Measurements from ENCODE around the gene EFNB1. TPM values are rescaled to one million over a fixed set of nuclear protein-coding genes. Genes with fewer than 3 reads are reported as not detected.

The EFNB1 gene
- total and polyA plus RNA-seq, 10 donors = 4.8 to 48.7 (median 29.9) TPM

DNA sequence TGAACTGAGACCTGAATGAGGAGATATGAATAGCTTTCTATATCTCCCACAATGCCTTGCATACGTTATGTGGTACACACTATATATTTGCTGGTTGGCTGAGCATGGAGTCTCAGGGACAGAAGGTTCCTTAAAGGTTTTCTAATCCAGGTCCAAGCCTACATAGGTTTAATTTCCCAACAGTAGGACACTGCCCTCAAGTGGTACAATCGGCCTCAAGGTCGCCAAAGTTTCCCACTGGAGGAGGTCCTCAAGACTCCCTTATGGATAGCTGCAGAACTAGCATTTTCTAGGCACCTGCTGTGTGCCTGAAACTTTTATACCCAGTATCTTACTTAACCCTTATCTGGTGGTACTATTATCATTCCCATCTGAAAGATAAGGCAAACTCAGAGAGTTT is 21.0 kb upstream of the EFNB1 start:
- DNase-seq = no peak
- H3K27ac ChIP-seq = no peak overlapping the region
- H3K36me3 ChIP-seq = no peaks in the 10 kb centered on the region
- TF ChIP-seq, protein P1, sequence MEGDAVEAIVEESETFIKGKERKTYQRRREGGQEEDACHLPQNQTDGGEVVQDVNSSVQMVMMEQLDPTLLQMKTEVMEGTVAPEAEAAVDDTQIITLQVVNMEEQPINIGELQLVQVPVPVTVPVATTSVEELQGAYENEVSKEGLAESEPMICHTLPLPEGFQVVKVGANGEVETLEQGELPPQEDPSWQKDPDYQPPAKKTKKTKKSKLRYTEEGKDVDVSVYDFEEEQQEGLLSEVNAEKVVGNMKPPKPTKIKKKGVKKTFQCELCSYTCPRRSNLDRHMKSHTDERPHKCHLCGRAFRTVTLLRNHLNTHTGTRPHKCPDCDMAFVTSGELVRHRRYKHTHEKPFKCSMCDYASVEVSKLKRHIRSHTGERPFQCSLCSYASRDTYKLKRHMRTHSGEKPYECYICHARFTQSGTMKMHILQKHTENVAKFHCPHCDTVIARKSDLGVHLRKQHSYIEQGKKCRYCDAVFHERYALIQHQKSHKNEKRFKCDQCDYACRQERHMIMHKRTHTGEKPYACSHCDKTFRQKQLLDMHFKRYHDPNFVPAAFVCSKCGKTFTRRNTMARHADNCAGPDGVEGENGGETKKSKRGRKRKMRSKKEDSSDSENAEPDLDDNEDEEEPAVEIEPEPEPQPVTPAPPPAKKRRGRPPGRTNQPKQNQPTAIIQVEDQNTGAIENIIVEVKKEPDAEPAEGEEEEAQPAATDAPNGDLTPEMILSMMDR (IDR thresholded peaks at IDR 0.05 in 8 of 11, conservative IDR thresholded peaks at IDR 0.05 in 3 of 11) = peak in 7 of 11 experiments; percentile 10 to 39 (median 29)
- no peak for TF ChIP-seq POLR2AphosphoS5 (IDR thresholded peaks at IDR 0.05)
- intact Hi-C loops (cut with DNase I; ENCODE audit: low total_unique reads) = no loop called here
- H3K9me3 ChIP-seq = no peaks in the 10 kb centered on the region
- H3K27me3 ChIP-seq (replicated peaks in 1 of 7) = peaks cover 0 to 5% (median 0%) of the 10 kb centered on the region in 7 donors
- WGBS, 5 donors = 18 to 58% (median 29%) methylated on average over 2 to 3 of the region's 3 CpGs
- H3K4me3 ChIP-seq = no peak overlapping the region
- no peaks in the 10 kb centered on the region for H3K4me1 ChIP-seq

DNA sequence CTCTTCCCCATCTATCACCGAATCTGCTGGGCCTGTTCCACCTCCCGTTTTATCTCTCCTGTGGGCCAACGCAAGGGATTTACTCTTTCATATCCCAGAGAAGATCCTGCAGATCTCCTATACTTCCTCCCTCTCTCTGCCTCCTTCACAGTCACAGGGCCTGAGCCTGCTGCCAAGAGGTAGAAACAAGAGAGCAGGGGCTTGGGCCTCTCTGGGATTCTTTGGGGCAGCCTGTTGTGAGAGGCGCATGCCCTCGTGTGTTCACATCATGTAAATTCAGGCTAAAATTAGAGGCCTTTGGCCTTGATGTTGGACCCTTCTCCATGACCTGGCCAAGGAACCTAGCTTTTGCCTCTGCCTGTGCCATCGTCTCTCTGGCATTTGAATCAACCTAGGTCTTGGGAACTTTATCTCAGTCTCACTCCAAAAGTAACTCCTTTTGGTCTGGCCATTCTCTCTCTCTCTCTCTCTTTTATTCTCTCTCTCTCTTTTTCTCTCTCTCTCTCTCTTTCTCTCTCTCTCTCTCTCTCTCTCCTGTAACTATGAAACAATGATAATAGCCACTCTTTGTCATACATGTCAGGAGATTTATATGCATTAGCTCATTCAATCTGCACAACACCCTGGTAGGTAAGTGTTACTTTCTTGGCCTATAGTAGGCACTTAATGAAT is 20.0 kb upstream of the EFNB1 start:
- no peak for DNase-seq
- WGBS, 5 donors = 66 to 79% (median 75%) methylated on average over 4 to 6 of the region's 6 CpGs
- intact Hi-C loops (cut with DNase I; ENCODE audit: low total_unique reads) = no loop called here

DNA sequence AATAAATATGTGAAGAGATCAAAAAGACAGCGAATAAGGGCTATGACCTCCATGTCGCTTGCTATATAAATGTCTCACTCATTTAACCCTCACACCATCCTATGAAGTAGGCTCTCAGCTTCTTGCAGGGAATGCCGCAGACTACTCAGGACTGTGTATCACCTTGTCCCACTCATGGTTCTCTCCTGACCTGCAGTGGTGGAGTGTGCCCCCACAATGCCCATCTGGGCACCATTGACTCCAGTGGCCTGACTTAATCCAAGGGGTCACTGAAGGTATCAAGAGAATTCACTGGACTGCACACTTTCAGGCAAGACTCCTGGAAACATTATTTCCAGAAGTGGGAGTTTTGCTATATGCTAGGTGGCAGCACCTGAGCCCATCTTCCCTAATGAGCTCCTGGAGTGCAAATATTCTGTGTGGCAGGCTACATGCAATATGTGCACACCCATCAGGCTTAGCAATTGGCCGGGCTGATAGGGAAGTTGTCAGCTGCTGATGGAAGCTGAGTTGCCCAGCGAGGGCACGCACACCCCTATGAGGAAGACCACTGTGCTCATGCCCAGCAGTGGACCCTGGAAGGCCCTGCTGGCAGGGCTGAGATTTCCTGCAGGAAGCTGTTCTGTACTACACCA is 8.2 kb upstream of the EFNB1 start:
- intact Hi-C loops (cut with DNase I; ENCODE audit: low total_unique reads) = no loop called here
- H3K27me3 ChIP-seq (replicated peaks in 1 of 7) = peaks cover 0 to 5% (median 0%) of the 10 kb centered on the region in 7 donors
- no peaks in the 10 kb centered on the region for H3K9me3 ChIP-seq
- H3K4me1 ChIP-seq = no peaks in the 10 kb centered on the region
- no peaks in the 10 kb centered on the region for H3K36me3 ChIP-seq
- 59 to 80% (median 64%) methylated on average over 4 to 6 of the region's 6 CpGs for WGBS, 5 donors
- no peak for DNase-seq
- H3K4me3 ChIP-seq = no peak overlapping the region
- no peak overlapping the region for H3K27ac ChIP-seq
- TF ChIP-seq, protein P1 (IDR thresholded peaks at IDR 0.05 in 8 of 11, conservative IDR thresholded peaks at IDR 0.05 in 3 of 11) = no peak
- TF ChIP-seq POLR2A (IDR thresholded peaks at IDR 0.05) = no peak
- TF ChIP-seq POLR2AphosphoS5 (IDR thresholded peaks at IDR 0.05) = no peak

More for the DNA sequence above, 20.0 kb upstream of the EFNB1 start:
- H3K4me3 ChIP-seq = no peak overlapping the region
- no peaks in the 10 kb centered on the region for H3K36me3 ChIP-seq
- TF ChIP-seq, protein P1 (IDR thresholded peaks at IDR 0.05 in 8 of 11, conservative IDR thresholded peaks at IDR 0.05 in 3 of 11) = no peak
- no peak for TF ChIP-seq POLR2A (IDR thresholded peaks at IDR 0.05)
- no peak for TF ChIP-seq POLR2AphosphoS5 (IDR thresholded peaks at IDR 0.05)
- H3K9me3 ChIP-seq = peaks cover 0 to 4% (median 0%) of the 10 kb centered on the region in 8 donors
- H3K4me1 ChIP-seq = no peaks in the 10 kb centered on the region
- H3K27me3 ChIP-seq (replicated peaks in 1 of 7) = peaks cover 0 to 5% (median 0%) of the 10 kb centered on the region in 7 donors
- H3K27ac ChIP-seq = no peak overlapping the region

DNA sequence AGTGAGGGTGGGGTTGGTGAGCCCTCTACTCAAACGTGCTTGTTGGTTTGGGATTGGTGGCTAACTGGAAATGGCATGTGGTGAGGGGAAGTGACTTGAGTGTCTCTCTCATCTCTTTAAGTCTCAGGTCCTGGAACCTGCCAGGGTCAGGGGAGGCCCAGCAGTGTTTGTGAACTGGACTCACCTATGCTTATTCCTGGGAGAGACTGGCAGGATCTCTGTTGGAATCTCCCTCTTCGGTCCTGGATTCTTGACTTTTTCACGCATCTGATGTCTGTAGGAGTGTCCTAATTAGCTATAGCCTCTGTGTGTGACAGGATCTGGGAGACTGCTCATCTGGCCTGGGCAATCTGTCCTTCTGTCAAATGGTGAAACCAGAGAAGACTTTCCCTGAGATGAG is 7.2 kb upstream of the EFNB1 start:
- WGBS, 5 donors = 59 to 68% (median 60%) methylated on average over 3 of the region's 3 CpGs
- peaks cover 0 to 6% (median 0%) of the 10 kb centered on the region in 7 donors for H3K27me3 ChIP-seq (replicated peaks in 1 of 7)
- H3K4me3 ChIP-seq = no peak overlapping the region
- no peak overlapping the region for H3K27ac ChIP-seq
- TF ChIP-seq, protein P1 (IDR thresholded peaks at IDR 0.05 in 8 of 11, conservative IDR thresholded peaks at IDR 0.05 in 3 of 11) = no peak
- TF ChIP-seq POLR2AphosphoS5 (IDR thresholded peaks at IDR 0.05) (no peak), POLR2A (IDR thresholded peaks at IDR 0.05) (no peak)
- no peaks in the 10 kb centered on the region for H3K36me3 ChIP-seq
- DNase-seq = no peak
- intact Hi-C loops (cut with DNase I; ENCODE audit: low total_unique reads) = no loop called here
- H3K9me3 ChIP-seq = no peaks in the 10 kb centered on the region
- H3K4me1 ChIP-seq = no peaks in the 10 kb centered on the region

All from spleen (tissue), 11 donors.